ENCODE measurements around the gene FYB1. TPM values are rescaled to one million over a fixed set of nuclear protein-coding genes. Genes with fewer than 3 reads are reported as not detected.

Gene FYB1
- polyA plus RNA-seq, 1 experiment = 0.01 TPM

GRCh38 chr5:39173069-39173468, 46.3 kb downstream of the FYB1 start:
- Histone ChIP-seq H3K27ac (ENCODE audit: low read depth, low read length) (no peak overlapping the region), H3K9me3 (ENCODE audit: control insufficient read depth, insufficient read depth, low read length) (no peaks in the 10 kb centered on the region; the same call in 1 of the 2 replicates), H3K27me3 (ENCODE audit: control insufficient read depth, insufficient read depth, low read length) (no peaks in the 10 kb centered on the region), H3K4me3 (ENCODE audit: low read depth, low read length) (no peak overlapping the region)
- CTCF ChIA-PET = no interaction called here
- POLR2A ChIA-PET = no interaction called here
- TF ChIP-seq CTCF (IDR thresholded peaks at IDR 0.05; ENCODE audit: low read depth, low read length) = no peak
- DNase-seq (ENCODE audit: low read depth, low spot score) = no peak

- H3K27me3 ChIP-seq (ENCODE audit: control insufficient read depth, insufficient read depth, low read length) = no peaks in the 10 kb centered on the region
- TF ChIP-seq CTCF (IDR thresholded peaks at IDR 0.05; ENCODE audit: low read depth, low read length) = no peak
- no peak overlapping the region for H3K27ac ChIP-seq (ENCODE audit: low read depth, low read length)
- no peaks in the 10 kb centered on the region; the same call in 1 of the 2 replicates for H3K9me3 ChIP-seq (ENCODE audit: control insufficient read depth, insufficient read depth, low read length)
- POLR2A ChIA-PET = no interaction called here
- CTCF ChIA-PET = no interaction called here
- no peak for DNase-seq (ENCODE audit: low read depth, low spot score)
- H3K4me3 ChIP-seq (ENCODE audit: low read depth, low read length) = no peak overlapping the region
Measured at GRCh38 chr5:39172593-39172992, 46.8 kb downstream of the FYB1 start.

- ChIA-PET POLR2A (no interaction called here), CTCF (interaction anchor here (1.1 kb wide), 1 partner anchor 91 kb away, joined by 3 read pairs; no protein-coding TSS in a partner anchor)
- no peak for TF ChIP-seq CTCF (IDR thresholded peaks at IDR 0.05; ENCODE audit: low read depth, low read length)
- DNase-seq (ENCODE audit: low read depth, low spot score) = no peak
- Histone ChIP-seq H3K9me3 (ENCODE audit: control insufficient read depth, insufficient read depth, low read length) (no peaks in the 10 kb centered on the region; the same call in 1 of the 2 replicates), H3K27ac (ENCODE audit: low read depth, low read length) (no peak overlapping the region), H3K4me3 (ENCODE audit: low read depth, low read length) (no peak overlapping the region), H3K27me3 (ENCODE audit: control insufficient read depth, insufficient read depth, low read length) (no peaks in the 10 kb centered on the region)
Measured at GRCh38 chr5:39171647-39172046, 47.7 kb downstream of the FYB1 start.

GRCh38 chr5:39169081-39169480, 50.3 kb downstream of the FYB1 start:
- H3K27me3 ChIP-seq (ENCODE audit: control insufficient read depth, insufficient read depth, low read length) = no peaks in the 10 kb centered on the region
- peak; percentile 58 for DNase-seq (ENCODE audit: low read depth, low spot score)
- CTCF ChIA-PET = interaction anchor here (1.0 kb wide), 1 partner anchor 88 kb away, joined by 3 read pairs; no protein-coding TSS in a partner anchor
- no peak overlapping the region for H3K4me3 ChIP-seq (ENCODE audit: low read depth, low read length)
- H3K9me3 ChIP-seq (ENCODE audit: control insufficient read depth, insufficient read depth, low read length) = no peaks in the 10 kb centered on the region; the same call in 1 of the 2 replicates
- POLR2A ChIA-PET = no interaction called here
- TF ChIP-seq CTCF (IDR thresholded peaks at IDR 0.05; ENCODE audit: low read depth, low read length) = no peak
- H3K27ac ChIP-seq (ENCODE audit: low read depth, low read length) = no peak overlapping the region

GRCh38 chr5:39167972-39168342, 51.4 kb downstream of the FYB1 start:
- Histone ChIP-seq H3K9me3 (ENCODE audit: control insufficient read depth, insufficient read depth, low read length) (no peaks in the 10 kb centered on the region; the same call in 1 of the 2 replicates), H3K27ac (ENCODE audit: low read depth, low read length) (no peak overlapping the region), H3K27me3 (ENCODE audit: control insufficient read depth, insufficient read depth, low read length) (no peaks in the 10 kb centered on the region), H3K4me3 (ENCODE audit: low read depth, low read length) (no peak overlapping the region)
- CTCF ChIA-PET = no interaction called here
- POLR2A ChIA-PET = no interaction called here
- DNase-seq (ENCODE audit: low read depth, low spot score) = no peak
- no peak for TF ChIP-seq CTCF (IDR thresholded peaks at IDR 0.05; ENCODE audit: low read depth, low read length)

All from AG04450 (cell line).